Liver (tissue), 3 donors: ENCODE data around the gene GCLM.

Experiments
- ATF3 ChIP-seq: IDR thresholded peaks from 2 replicates; pipeline ENCODE4 v1.6.1; 2016; ENCODE audit warnings: antibody characterized with exemption
- CTCF ChIP-seq: fragments of 150-350 bp; IDR thresholded peaks from 2 replicates; pipeline ENCODE4 v1.5.1; 2017; ENCODE audit warnings: improper control_type of control experiment, low read depth, low read length; ENCODE audit not compliant: missing input control
- EGR1 ChIP-seq, 2 donors: IDR thresholded peaks; 2 replicates each; pipeline ENCODE4 v1.6.1; 2016 to 2018; ENCODE audit warnings: antibody characterized with exemption in 2 of 2, low read depth in 2 of 2
- FOXA2 ChIP-seq: IDR thresholded peaks from 2 replicates; pipeline ENCODE4 v1.6.1; 2016; ENCODE audit warnings: antibody characterized with exemption
- GABPA ChIP-seq, 2 donors: IDR thresholded peaks in 1 of 2; conservative IDR thresholded peaks in 1 of 2; 2 replicates each; pipeline ENCODE4 v1.6.1; 2016; ENCODE audit warnings: antibody characterized with exemption in 2 of 2, mild to moderate bottlenecking in 1 of 2, moderate library complexity in 1 of 2
- JUND ChIP-seq, 2 donors: IDR thresholded peaks; 2 replicates each; pipeline ENCODE4 v1.6.1; 2016; ENCODE audit warnings: antibody characterized with exemption in 2 of 2
- MAX ChIP-seq: IDR thresholded peaks from 2 replicates; pipeline ENCODE4 v1.6.1; 2016; ENCODE audit warnings: antibody characterized with exemption
- RAD21 ChIP-seq, 2 donors: IDR thresholded peaks; 2 replicates each; pipeline ENCODE4 v1.6.1; 2016; ENCODE audit warnings: antibody characterized with exemption in 2 of 2, mild to moderate bottlenecking in 2 of 2
- REST ChIP-seq: IDR thresholded peaks from 2 replicates; pipeline ENCODE4 v1.6.1; 2016; ENCODE audit warnings: antibody characterized with exemption, mild to moderate bottlenecking
- SP1 ChIP-seq: IDR thresholded peaks from 2 replicates; pipeline ENCODE4 v1.6.1; 2018; ENCODE audit warnings: antibody characterized with exemption, mild to moderate bottlenecking
- YY1 ChIP-seq: IDR thresholded peaks from 2 replicates; pipeline ENCODE4 v1.6.1; 2016; ENCODE audit warnings: antibody characterized with exemption, mild to moderate bottlenecking
- ZBTB33 ChIP-seq: IDR thresholded peaks from 2 replicates; pipeline ENCODE4 v1.6.1; 2016; ENCODE audit warnings: antibody characterized with exemption
- donor health status: healthy.
- donor health status: healthy.

GRCh38 chr1:93839753-93840152 lies 69.5 kb downstream of the GCLM start:
- TF ChIP-seq CTCF (no peak), GABPA (IDR thresholded peaks at IDR 0.05 in 1 of 2, conservative IDR thresholded peaks at IDR 0.05 in 1 of 2) (no peak), MAX (no peak), FOXA2 (no peak), EGR1 (IDR thresholded peaks at IDR 0.05; ENCODE audit: low read depth in 2 of 2) (no peak), YY1 (no peak), SP1 (no peak), ATF3 (no peak), JUND (IDR thresholded peaks at IDR 0.05) (no peak), REST (no peak), ZBTB33 (no peak), RAD21 (IDR thresholded peaks at IDR 0.05) (no peak)
